Osteocyte (in vitro differentiated cells): Measurements from ENCODE around the gene SLC27A5. TPM values are rescaled to one million over a fixed set of nuclear protein-coding genes. Genes with fewer than 3 reads are reported as not detected.

ENCODE experiments used
- DNase-seq: peaks from one replicate; pipeline ENCODE4 v3.0.0; 2021; ENCODE audit warnings: mixed read lengths; ENCODE audit not compliant: unreplicated experiment; ENCODE audit errors: extremely low spot score
- H3K27ac Mint-ChIP-seq: one replicate; pipeline ENCODE4 v1.8.0; 2021; ENCODE audit warnings: mild to moderate bottlenecking, mixed read lengths; ENCODE audit not compliant: unreplicated experiment
- H3K27me3 Mint-ChIP-seq: one replicate; pipeline ENCODE4 v1.8.0; 2021; ENCODE audit warnings: mixed read lengths; ENCODE audit not compliant: unreplicated experiment
- H3K36me3 Mint-ChIP-seq: one replicate; pipeline ENCODE4 v1.8.0; 2021; ENCODE audit warnings: mixed read lengths; ENCODE audit not compliant: unreplicated experiment
- H3K4me1 Mint-ChIP-seq: one replicate; pipeline ENCODE4 v1.8.0; 2021; ENCODE audit warnings: mixed read lengths; ENCODE audit not compliant: unreplicated experiment
- H3K4me3 Mint-ChIP-seq: one replicate; pipeline ENCODE4 v1.8.0; 2021; ENCODE audit warnings: mild to moderate bottlenecking, moderate library complexity, mixed read lengths; ENCODE audit not compliant: unreplicated experiment
- H3K9me3 Mint-ChIP-seq: one replicate; pipeline ENCODE4 v1.8.0; 2021; ENCODE audit warnings: mixed read lengths; ENCODE audit not compliant: unreplicated experiment
- total RNA-seq: library from RNA; stranded (reverse); gene quantifications from 2 replicates; pipeline ENCODE4 v1.2.1, GENCODE V29; 2021
- TF ChIP-seq, protein P1 (sequence below): fragments of 200-600 bp; sonication (generic); IDR thresholded peaks from 2 replicates; pipeline ENCODE4 v1.5.0; 2021; ENCODE audit warnings: antibody characterized with exemption, mild to moderate bottlenecking, moderate library complexity

Gene SLC27A5
- total RNA-seq, 1 donor from 2014 or later, result 7.5 TPM

- no peaks in the 10 kb centered on the region for H3K27me3 Mint-ChIP-seq
- H3K4me1 Mint-ChIP-seq, result peaks cover 47% of the 10 kb centered on the region
- H3K4me3 Mint-ChIP-seq, result peak overlapping the region; percentile 97
- no peaks in the 10 kb centered on the region for H3K9me3 Mint-ChIP-seq
- no peak for DNase-seq
- TF ChIP-seq, protein P1, sequence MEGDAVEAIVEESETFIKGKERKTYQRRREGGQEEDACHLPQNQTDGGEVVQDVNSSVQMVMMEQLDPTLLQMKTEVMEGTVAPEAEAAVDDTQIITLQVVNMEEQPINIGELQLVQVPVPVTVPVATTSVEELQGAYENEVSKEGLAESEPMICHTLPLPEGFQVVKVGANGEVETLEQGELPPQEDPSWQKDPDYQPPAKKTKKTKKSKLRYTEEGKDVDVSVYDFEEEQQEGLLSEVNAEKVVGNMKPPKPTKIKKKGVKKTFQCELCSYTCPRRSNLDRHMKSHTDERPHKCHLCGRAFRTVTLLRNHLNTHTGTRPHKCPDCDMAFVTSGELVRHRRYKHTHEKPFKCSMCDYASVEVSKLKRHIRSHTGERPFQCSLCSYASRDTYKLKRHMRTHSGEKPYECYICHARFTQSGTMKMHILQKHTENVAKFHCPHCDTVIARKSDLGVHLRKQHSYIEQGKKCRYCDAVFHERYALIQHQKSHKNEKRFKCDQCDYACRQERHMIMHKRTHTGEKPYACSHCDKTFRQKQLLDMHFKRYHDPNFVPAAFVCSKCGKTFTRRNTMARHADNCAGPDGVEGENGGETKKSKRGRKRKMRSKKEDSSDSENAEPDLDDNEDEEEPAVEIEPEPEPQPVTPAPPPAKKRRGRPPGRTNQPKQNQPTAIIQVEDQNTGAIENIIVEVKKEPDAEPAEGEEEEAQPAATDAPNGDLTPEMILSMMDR, result no peak
- peaks cover 26% of the 10 kb centered on the region for H3K36me3 Mint-ChIP-seq
- H3K27ac Mint-ChIP-seq, result peak overlapping the region; percentile 98
Measured at GRCh38 chr19:58555920-58556621, 44.3 kb upstream of the SLC27A5 start.

GRCh38 chr19:58555369-58555885, 43.6 kb upstream of the SLC27A5 start:
- peak overlapping the region; percentile 98 for H3K27ac Mint-ChIP-seq
- no peaks in the 10 kb centered on the region for H3K9me3 Mint-ChIP-seq
- peaks cover 29% of the 10 kb centered on the region for H3K36me3 Mint-ChIP-seq
- TF ChIP-seq, protein P1, result no peak
- peak overlapping the region; percentile 92 for H3K4me3 Mint-ChIP-seq
- H3K4me1 Mint-ChIP-seq, result peaks cover 46% of the 10 kb centered on the region
- no peak for DNase-seq
- H3K27me3 Mint-ChIP-seq, result no peaks in the 10 kb centered on the region

DNA sequence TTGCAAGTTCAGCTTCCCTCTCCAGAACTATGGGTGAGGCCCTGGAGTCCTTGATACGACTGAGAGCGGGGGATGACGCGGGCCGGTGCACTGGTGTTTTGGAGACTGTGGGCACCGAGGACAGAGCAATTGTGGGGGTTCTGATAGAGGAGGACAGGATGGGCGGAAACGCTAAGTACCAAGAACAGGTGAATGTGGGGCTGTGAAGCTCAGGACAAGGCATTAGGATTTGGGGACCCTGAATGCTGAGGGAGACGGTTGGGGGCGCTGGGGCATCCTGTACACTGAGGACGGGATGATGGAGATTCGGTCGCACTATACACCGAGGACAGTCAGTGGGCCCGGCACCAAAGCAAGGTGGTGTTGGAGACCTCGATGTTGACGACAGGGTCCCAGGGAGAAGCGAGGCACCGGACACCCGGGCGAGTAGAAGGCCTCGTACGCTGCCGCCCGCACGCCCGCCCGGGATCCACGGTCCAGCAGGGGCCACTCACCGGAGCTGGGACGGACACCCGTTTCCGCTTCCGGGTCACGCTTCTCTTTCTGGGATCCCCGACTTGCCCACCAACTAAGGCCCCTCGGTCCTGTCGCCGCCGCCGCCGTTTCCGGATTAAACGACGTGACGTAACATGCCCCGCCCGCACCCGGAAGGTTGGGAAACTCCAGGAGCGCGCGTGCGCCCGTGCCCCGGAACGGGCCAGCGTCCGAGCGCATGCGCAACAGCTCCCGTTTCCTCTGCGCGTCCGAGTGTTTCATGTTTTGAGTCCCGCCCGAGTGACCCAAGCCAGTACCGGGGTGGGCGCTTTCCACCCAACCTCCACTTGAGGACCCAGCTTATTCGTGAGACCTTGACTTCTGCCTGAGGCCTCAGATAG, 42.9 kb upstream of the SLC27A5 start, which contains the start of gene CHMP2A:
TSS of gene CHMP2A (minus strand) at position 612 of the 875 bp plus-strand sequence. CDS start 893 bp downstream, outside the sequence.
- Mint-ChIP-seq H3K27me3 (no peaks in the 10 kb centered on the region), H3K9me3 (no peaks in the 10 kb centered on the region), H3K36me3 (peaks cover 29% of the 10 kb centered on the region), H3K4me1 (peaks cover 42% of the 10 kb centered on the region), H3K27ac (peak within 1 kb of the TSS; percentile 98), H3K4me3 (peak within 1 kb of the TSS; percentile 92)
- peak; percentile 99 for DNase-seq
- TF ChIP-seq, protein P1, result no peak

DNA sequence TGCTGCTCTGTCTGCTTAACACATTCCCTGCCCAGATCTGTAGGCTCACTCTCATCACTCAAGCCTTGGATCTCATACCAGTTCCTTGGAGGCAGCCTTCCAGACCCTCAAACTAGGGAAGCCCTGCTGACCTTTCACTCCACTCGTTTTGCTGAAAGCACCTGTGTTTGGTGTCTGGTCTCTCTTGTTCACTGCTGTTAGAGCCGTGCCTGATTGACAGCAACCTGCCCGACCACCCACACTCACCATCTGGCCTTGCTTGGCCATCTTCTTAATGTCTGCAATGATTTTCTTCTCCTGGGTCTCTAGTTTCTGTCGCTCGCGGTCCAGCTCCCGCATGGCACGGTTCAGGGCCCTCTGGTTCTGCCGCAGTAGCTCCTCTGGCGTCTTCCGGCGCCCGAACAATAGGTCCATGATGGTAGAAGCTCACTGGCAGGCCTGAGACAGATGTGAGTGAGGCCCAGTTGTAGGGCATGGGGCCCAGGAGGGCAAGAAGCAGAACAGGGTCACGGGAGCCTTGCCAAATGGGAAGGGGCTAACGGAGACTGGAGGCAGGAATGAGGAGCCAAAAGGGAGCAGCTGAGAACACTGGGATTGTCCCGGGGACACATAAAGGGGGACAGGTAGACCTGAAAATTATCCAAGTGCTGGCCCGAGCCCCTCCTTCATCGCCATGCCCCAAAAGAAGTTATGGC, 42.2 kb upstream of the SLC27A5 start:
- Mint-ChIP-seq H3K27me3 (no peaks in the 10 kb centered on the region), H3K4me1 (peaks cover 38% of the 10 kb centered on the region), H3K36me3 (peaks cover 33% of the 10 kb centered on the region), H3K27ac (peak overlapping the region; percentile 98), H3K4me3 (peak overlapping the region; percentile 92), H3K9me3 (no peaks in the 10 kb centered on the region)
- TF ChIP-seq, protein P1, result no peak
- no peak for DNase-seq
